Measurements from ENCODE around the gene HAX1. TPM values are rescaled to one million over a fixed set of nuclear protein-coding genes. Genes with fewer than 3 reads are reported as not detected.
"Not testable (repeated sequence)": the region's sequence is repeated elsewhere in the genome, so short reads cannot be mapped to it uniquely, and the experiment has no call there.

Gene HAX1
- total RNA-seq, 1 experiment from 2014 or later, result 184 TPM

- no peak overlapping the region for H3K9ac ChIP-seq (ENCODE audit: low read length)
- no peak overlapping the region for H2AFZ ChIP-seq (ENCODE audit: low read length)
- no peak overlapping the region for H3K4me2 ChIP-seq (ENCODE audit: low read depth, low read length, poor library complexity, severe bottlenecking)
- no peaks in the 10 kb centered on the region; the same call in 1 of the 2 replicates for H4K20me1 ChIP-seq (ENCODE audit: insufficient read depth, low read depth, low read length)
- no peak for DNase-seq
- no peak overlapping the region for H3K4me3 ChIP-seq (ENCODE audit: low read length)
- H3K9me2 ChIP-seq (replicated peaks; ENCODE audit: insufficient read depth, low read length), result no peaks in the 10 kb centered on the region
- H3K79me2 ChIP-seq (ENCODE audit: low read length), result no peaks in the 10 kb centered on the region
- no peaks in the 10 kb centered on the region for H3K27me3 ChIP-seq (ENCODE audit: low read length)
- peaks cover 74% of the 10 kb centered on the region for H3K36me3 ChIP-seq (ENCODE audit: insufficient read depth, low read length)
- H3K27ac ChIP-seq (ENCODE audit: low read length), result no peak overlapping the region
- no peaks in the 10 kb centered on the region for H3K9me3 ChIP-seq (ENCODE audit: low read length)
- no peaks in the 10 kb centered on the region for H3K4me1 ChIP-seq (ENCODE audit: low read length)
Observed at GRCh38 chr1:154263465-154264332, 8.7 kb upstream of the HAX1 start.

- no peak overlapping the region for H2AFZ ChIP-seq (ENCODE audit: low read length)
- H4K20me1 ChIP-seq (ENCODE audit: insufficient read depth, low read depth, low read length), result no peaks in the 10 kb centered on the region; the same call in 1 of the 2 replicates
- no peak overlapping the region for H3K27ac ChIP-seq (ENCODE audit: low read length)
- H3K36me3 ChIP-seq (ENCODE audit: insufficient read depth, low read length), result peaks cover 74% of the 10 kb centered on the region
- no peaks in the 10 kb centered on the region for H3K4me1 ChIP-seq (ENCODE audit: low read length)
- no peaks in the 10 kb centered on the region for H3K9me3 ChIP-seq (ENCODE audit: low read length)
- DNase-seq, result no peak
- no peaks in the 10 kb centered on the region for H3K9me2 ChIP-seq (replicated peaks; ENCODE audit: insufficient read depth, low read length)
- H3K9ac ChIP-seq (ENCODE audit: low read length), result no peak overlapping the region
- no peaks in the 10 kb centered on the region for H3K79me2 ChIP-seq (ENCODE audit: low read length)
- H3K4me3 ChIP-seq (ENCODE audit: low read length), result no peak overlapping the region
- H3K4me2 ChIP-seq (ENCODE audit: low read depth, low read length, poor library complexity, severe bottlenecking), result no peak overlapping the region
- H3K27me3 ChIP-seq (ENCODE audit: low read length), result no peaks in the 10 kb centered on the region
Observed at GRCh38 chr1:154264454-154264853, 8.0 kb upstream of the HAX1 start.

- no peak overlapping the region for H2AFZ ChIP-seq (ENCODE audit: low read length)
- no peaks in the 10 kb centered on the region for H3K4me1 ChIP-seq (ENCODE audit: low read length)
- H3K36me3 ChIP-seq (ENCODE audit: insufficient read depth, low read length), result peaks cover 63% of the 10 kb centered on the region; the same call in 1 of the 2 replicates
- no peaks in the 10 kb centered on the region for H3K27me3 ChIP-seq (ENCODE audit: low read length)
- no peak overlapping the region for H3K4me2 ChIP-seq (ENCODE audit: low read depth, low read length, poor library complexity, severe bottlenecking)
- H4K20me1 ChIP-seq (ENCODE audit: insufficient read depth, low read depth, low read length), result no peaks in the 10 kb centered on the region
- no peak overlapping the region for H3K27ac ChIP-seq (ENCODE audit: low read length)
- no peaks in the 10 kb centered on the region for H3K9me3 ChIP-seq (ENCODE audit: low read length)
- no peaks in the 10 kb centered on the region for H3K79me2 ChIP-seq (ENCODE audit: low read length)
- no peak overlapping the region for H3K4me3 ChIP-seq (ENCODE audit: low read length)
- no peaks in the 10 kb centered on the region for H3K9me2 ChIP-seq (replicated peaks; ENCODE audit: insufficient read depth, low read length)
- H3K9ac ChIP-seq (ENCODE audit: low read length), result no peak overlapping the region
- no peak for DNase-seq
Observed at GRCh38 chr1:154265586-154265985, 6.8 kb upstream of the HAX1 start.

GRCh38 chr1:154270833-154271232 lies 1.6 kb upstream of the HAX1 start:
- Histone ChIP-seq H2AFZ (ENCODE audit: low read length) (no peak overlapping the region), H3K27me3 (ENCODE audit: low read length) (no peaks in the 10 kb centered on the region), H3K36me3 (ENCODE audit: insufficient read depth, low read length) (peaks cover 19% of the 10 kb centered on the region; the same call in 1 of the 2 replicates), H3K9ac (ENCODE audit: low read length) (0 out of 2 replicates have a peak overlapping the region, but pooled peaks have one; percentile 71), H3K9me3 (ENCODE audit: low read length) (no peaks in the 10 kb centered on the region), H3K9me2 (replicated peaks; ENCODE audit: insufficient read depth, low read length) (no peaks in the 10 kb centered on the region), H3K79me2 (ENCODE audit: low read length) (peaks cover 15% of the 10 kb centered on the region), H3K4me2 (ENCODE audit: low read depth, low read length, poor library complexity, severe bottlenecking) (peak overlapping the region; percentile 75), H3K27ac (ENCODE audit: low read length) (no peak overlapping the region; the same call in 1 of the 2 replicates), H3K4me3 (ENCODE audit: low read length) (no peak overlapping the region), H4K20me1 (ENCODE audit: insufficient read depth, low read depth, low read length) (no peaks in the 10 kb centered on the region), H3K4me1 (ENCODE audit: low read length) (peaks cover 21% of the 10 kb centered on the region)
- no peak for DNase-seq

GRCh38 chr1:154272999-154273563 lies 652 bp downstream of the HAX1 start:
- no peaks in the 10 kb centered on the region for H4K20me1 ChIP-seq (ENCODE audit: insufficient read depth, low read depth, low read length)
- peaks cover 15% of the 10 kb centered on the region for H3K79me2 ChIP-seq (ENCODE audit: low read length)
- H3K4me3 ChIP-seq (ENCODE audit: low read length), result peak overlapping the region; percentile 79
- no peak for DNase-seq
- H2AFZ ChIP-seq (ENCODE audit: low read length), result peak overlapping the region; percentile 21; the same call in 1 of the 2 replicates
- H3K27me3 ChIP-seq (ENCODE audit: low read length), result no peaks in the 10 kb centered on the region
- H3K9me2 ChIP-seq (replicated peaks; ENCODE audit: insufficient read depth, low read length), result no peaks in the 10 kb centered on the region
- H3K27ac ChIP-seq (ENCODE audit: low read length), result peak overlapping the region; percentile 69
- H3K36me3 ChIP-seq (ENCODE audit: insufficient read depth, low read length), result peaks cover 9% of the 10 kb centered on the region; the same call in 1 of the 2 replicates
- H3K4me1 ChIP-seq (ENCODE audit: low read length), result peaks cover 21% of the 10 kb centered on the region
- H3K4me2 ChIP-seq (ENCODE audit: low read depth, low read length, poor library complexity, severe bottlenecking), result peak overlapping the region; percentile 75
- no peaks in the 10 kb centered on the region for H3K9me3 ChIP-seq (ENCODE audit: low read length)
- H3K9ac ChIP-seq (ENCODE audit: low read length), result peak overlapping the region; percentile 91

- Histone ChIP-seq H3K79me2 (ENCODE audit: low read length) (peaks cover 15% of the 10 kb centered on the region), H3K9me2 (replicated peaks; ENCODE audit: insufficient read depth, low read length) (no peaks in the 10 kb centered on the region), H3K4me2 (ENCODE audit: low read depth, low read length, poor library complexity, severe bottlenecking) (no peak overlapping the region), H4K20me1 (ENCODE audit: insufficient read depth, low read depth, low read length) (no peaks in the 10 kb centered on the region), H3K9ac (ENCODE audit: low read length) (no peak overlapping the region), H3K27ac (ENCODE audit: low read length) (no peak overlapping the region), H2AFZ (ENCODE audit: low read length) (no peak overlapping the region), H3K4me1 (ENCODE audit: low read length) (peaks cover 11% of the 10 kb centered on the region), H3K4me3 (ENCODE audit: low read length) (no peak overlapping the region), H3K27me3 (ENCODE audit: low read length) (no peaks in the 10 kb centered on the region), H3K36me3 (ENCODE audit: insufficient read depth, low read length) (no peaks in the 10 kb centered on the region; the same call in 1 of the 2 replicates), H3K9me3 (ENCODE audit: low read length) (no peaks in the 10 kb centered on the region)
- DNase-seq, result no peak
Observed at GRCh38 chr1:154276797-154277196, 4.4 kb downstream of the HAX1 start.

GRCh38 chr1:154287591-154287990 lies 15.2 kb downstream of the HAX1 start:
- not testable (repeated sequence) for H3K4me3 ChIP-seq (ENCODE audit: low read length); H4K20me1 ChIP-seq (ENCODE audit: insufficient read depth, low read depth, low read length); H3K4me1 ChIP-seq (ENCODE audit: low read length); H3K79me2 ChIP-seq (ENCODE audit: low read length); DNase-seq; H3K9ac ChIP-seq (ENCODE audit: low read length); H3K36me3 ChIP-seq (ENCODE audit: insufficient read depth, low read length); H3K4me2 ChIP-seq (ENCODE audit: low read depth, low read length, poor library complexity, severe bottlenecking); H3K27ac ChIP-seq (ENCODE audit: low read length); H2AFZ ChIP-seq (ENCODE audit: low read length); H3K9me2 ChIP-seq (replicated peaks; ENCODE audit: insufficient read depth, low read length); H3K9me3 ChIP-seq (ENCODE audit: low read length); H3K27me3 ChIP-seq (ENCODE audit: low read length)

- Histone ChIP-seq H2AFZ (ENCODE audit: low read length) (no peak overlapping the region), H3K79me2 (ENCODE audit: low read length) (no peaks in the 10 kb centered on the region)
Observed at GRCh38 chr1:154288661-154289060, 16.2 kb downstream of the HAX1 start.

More at GRCh38 chr1:154288661-154289060, 16.2 kb downstream of the HAX1 start:
- Histone ChIP-seq H3K4me2 (ENCODE audit: low read depth, low read length, poor library complexity, severe bottlenecking) (no peak overlapping the region), H3K9me2 (replicated peaks; ENCODE audit: insufficient read depth, low read length) (no peaks in the 10 kb centered on the region), H3K27ac (ENCODE audit: low read length) (no peak overlapping the region), H3K4me3 (ENCODE audit: low read length) (no peak overlapping the region), H3K9me3 (ENCODE audit: low read length) (no peaks in the 10 kb centered on the region), H3K4me1 (ENCODE audit: low read length) (no peaks in the 10 kb centered on the region), H3K27me3 (ENCODE audit: low read length) (no peaks in the 10 kb centered on the region), H4K20me1 (ENCODE audit: insufficient read depth, low read depth, low read length) (no peaks in the 10 kb centered on the region), H3K9ac (ENCODE audit: low read length) (no peak overlapping the region), H3K36me3 (ENCODE audit: insufficient read depth, low read length) (no peaks in the 10 kb centered on the region)
- DNase-seq, result no peak

Measured in Karpas-422 (cell line).